ENCODE measurements around the gene CRB2. TPM values are rescaled to one million over a fixed set of nuclear protein-coding genes. Genes with fewer than 3 reads are reported as not detected.

CRB2 gene
- total RNA-seq, 1 experiment from 2014 or later = 3.6 TPM

GRCh38 chr9:123315635-123316034, 40.4 kb upstream of the CRB2 start:
- H3K79me1 ChIP-seq (ENCODE audit: insufficient read depth, low read depth, low read length, poor library complexity, severe bottlenecking) = no peaks in the 10 kb centered on the region
- H3K9me3 ChIP-seq (ENCODE audit: control insufficient read depth, low read depth, low read length) = no peaks in the 10 kb centered on the region
- H3K4ac ChIP-seq (ENCODE audit: low read depth, low read length) = no peak overlapping the region
- TF ChIP-seq CTCF (conservative IDR thresholded peaks at IDR 0.05) = no peak
- H3K56ac ChIP-seq (ENCODE audit: insufficient read length, low read depth, low read length) = no peak overlapping the region
- no peak overlapping the region for H2BK5ac ChIP-seq (ENCODE audit: insufficient read length, low read length)
- no peaks in the 10 kb centered on the region for H3K27me3 ChIP-seq (ENCODE audit: insufficient read depth, low read length)
- H3K79me2 ChIP-seq (ENCODE audit: insufficient read depth, low read length) = no peaks in the 10 kb centered on the region
- no peaks in the 10 kb centered on the region for H3K23me2 ChIP-seq (ENCODE audit: insufficient read length, low read depth, low read length, poor library complexity, severe bottlenecking)
- no peak overlapping the region for H3K9ac ChIP-seq (ENCODE audit: extremely low read depth, insufficient read length, low read length)
- no peak overlapping the region for H4K5ac ChIP-seq (ENCODE audit: insufficient read length, low read depth, low read length)
- H4K8ac ChIP-seq (replicated peaks; ENCODE audit: insufficient read length, low read depth, low read length) = no peak overlapping the region
- H4K20me1 ChIP-seq (ENCODE audit: control insufficient read depth, insufficient read depth, insufficient read length) = no peaks in the 10 kb centered on the region
- no peaks in the 10 kb centered on the region for H3K4me1 ChIP-seq (ENCODE audit: insufficient read depth, low read length)
- no peak overlapping the region for H3K4me3 Mint-ChIP-seq
- no peak overlapping the region for H2BK12ac ChIP-seq (ENCODE audit: insufficient read length, low read depth, low read length)
- no peak overlapping the region for H2BK15ac ChIP-seq (ENCODE audit: low read depth, low read length)
- H3T11ph ChIP-seq (ENCODE audit: low read length) = no peak overlapping the region
- peaks cover 0 to 2% of the 10 kb centered on the region in 2 experiments; a peak in 1 of 5 replicates for H3K9me3 Mint-ChIP-seq
- no peaks in the 10 kb centered on the region for H3K36me3 Mint-ChIP-seq (ENCODE audit: insufficient read depth in 1 of 3, low read depth in 3 of 3)
- H3K27ac ChIP-seq (ENCODE audit: insufficient read length, low read depth, low read length) = no peak overlapping the region
- no peak overlapping the region for H3K14ac ChIP-seq (ENCODE audit: insufficient read depth, low read length)
- H3K27ac Mint-ChIP-seq = no peak overlapping the region
- H3K23ac ChIP-seq (ENCODE audit: insufficient read length, low read depth, low read length) = no peak overlapping the region
- WGBS (ENCODE audit: extremely low coverage, insufficient read length, low lambda C conversion rate) = no CpG with 5 or more reads among the region's 2 CpGs
- H4K91ac ChIP-seq (ENCODE audit: insufficient read length, low read depth, low read length) = no peak overlapping the region
- H3K4me2 ChIP-seq (ENCODE audit: insufficient read depth, insufficient read length, low read length) = no peak overlapping the region
- peaks cover 9% of the 10 kb centered on the region for H3K27me3 Mint-ChIP-seq (ENCODE audit: low read depth)
- no peak overlapping the region for H2BK20ac ChIP-seq (ENCODE audit: low read depth, low read length, poor library complexity, severe bottlenecking)
- H3K18ac ChIP-seq (ENCODE audit: insufficient read length, low read depth, low read length) = no peak overlapping the region
- no peak overlapping the region for H2AFZ ChIP-seq (ENCODE audit: low read length)
- H3K4me1 Mint-ChIP-seq = peaks cover 7 to 11% of the 10 kb centered on the region in 2 experiments
- H2BK120ac ChIP-seq (ENCODE audit: low read depth, low read length, poor library complexity, severe bottlenecking) = no peak overlapping the region
- H2AK5ac ChIP-seq (ENCODE audit: insufficient read length, low read length) = no peak overlapping the region
- DNase-seq = no peak

Measured in H9 (cell line).